ENCODE results near the gene HKDC1.

Gene HKDC1

DNA sequence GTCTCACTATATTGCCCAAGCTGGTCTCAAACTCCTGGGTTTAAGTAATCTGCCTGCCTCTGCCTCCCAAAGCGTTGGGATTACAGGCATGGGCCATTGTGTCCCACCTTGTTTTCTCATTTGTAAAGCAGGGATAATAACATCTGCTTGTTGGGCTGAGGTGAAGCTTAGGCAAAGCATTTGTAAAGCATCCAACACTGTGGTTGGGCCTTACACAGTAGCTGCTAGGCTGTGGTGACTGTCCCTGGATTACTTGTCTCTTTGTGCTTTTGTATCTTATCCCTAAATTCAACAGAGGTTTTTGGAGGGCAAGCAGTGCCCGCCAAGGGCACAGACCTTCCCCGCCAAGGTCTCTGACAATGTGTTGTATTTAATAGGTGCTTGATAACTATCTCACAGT lies 14.3 kb downstream of the HKDC1 start:
- TF ChIP-seq, protein P1, sequence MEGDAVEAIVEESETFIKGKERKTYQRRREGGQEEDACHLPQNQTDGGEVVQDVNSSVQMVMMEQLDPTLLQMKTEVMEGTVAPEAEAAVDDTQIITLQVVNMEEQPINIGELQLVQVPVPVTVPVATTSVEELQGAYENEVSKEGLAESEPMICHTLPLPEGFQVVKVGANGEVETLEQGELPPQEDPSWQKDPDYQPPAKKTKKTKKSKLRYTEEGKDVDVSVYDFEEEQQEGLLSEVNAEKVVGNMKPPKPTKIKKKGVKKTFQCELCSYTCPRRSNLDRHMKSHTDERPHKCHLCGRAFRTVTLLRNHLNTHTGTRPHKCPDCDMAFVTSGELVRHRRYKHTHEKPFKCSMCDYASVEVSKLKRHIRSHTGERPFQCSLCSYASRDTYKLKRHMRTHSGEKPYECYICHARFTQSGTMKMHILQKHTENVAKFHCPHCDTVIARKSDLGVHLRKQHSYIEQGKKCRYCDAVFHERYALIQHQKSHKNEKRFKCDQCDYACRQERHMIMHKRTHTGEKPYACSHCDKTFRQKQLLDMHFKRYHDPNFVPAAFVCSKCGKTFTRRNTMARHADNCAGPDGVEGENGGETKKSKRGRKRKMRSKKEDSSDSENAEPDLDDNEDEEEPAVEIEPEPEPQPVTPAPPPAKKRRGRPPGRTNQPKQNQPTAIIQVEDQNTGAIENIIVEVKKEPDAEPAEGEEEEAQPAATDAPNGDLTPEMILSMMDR (IDR thresholded peaks at IDR 0.05; ENCODE audit: borderline replicate concordance, insufficient read depth, low read depth, low read length), result no peak
- no peak overlapping the region for H3K4me3 ChIP-seq (ENCODE audit: low read depth, low read length)

DNA sequence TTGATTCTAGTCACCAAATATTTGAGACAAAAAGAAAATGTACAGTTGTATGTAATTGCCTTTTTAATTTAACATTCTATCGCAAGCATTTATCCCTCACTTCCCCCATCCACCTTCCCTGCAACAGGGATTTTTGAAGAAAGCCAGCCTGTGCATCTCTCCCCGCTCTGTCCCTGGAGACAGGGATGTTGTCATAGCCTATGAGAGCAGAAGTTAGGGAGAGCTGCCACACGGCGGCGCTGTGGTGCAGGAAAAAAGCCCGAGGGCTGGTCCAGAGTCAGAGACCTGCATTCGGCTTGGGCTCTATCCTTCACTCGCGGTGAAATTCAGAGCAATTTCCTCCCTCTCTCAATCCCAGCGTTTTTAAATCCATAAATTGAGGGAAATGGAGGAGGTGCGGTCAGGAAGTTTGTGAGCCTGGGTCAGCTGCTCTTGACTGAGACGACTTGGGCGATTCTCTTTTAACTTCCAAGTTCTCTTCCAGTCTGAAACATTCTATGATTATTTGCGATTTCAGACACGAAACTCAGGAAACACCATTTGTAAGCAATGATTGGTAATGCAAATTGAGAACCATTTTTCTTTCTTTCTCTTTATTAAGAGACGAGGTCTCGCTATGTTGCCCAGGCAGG lies 17.5 kb downstream of the HKDC1 start:
- no peak overlapping the region for H3K4me3 ChIP-seq (ENCODE audit: low read depth, low read length)
- TF ChIP-seq, protein P1 (IDR thresholded peaks at IDR 0.05; ENCODE audit: borderline replicate concordance, insufficient read depth, low read depth, low read length), result peak; percentile 91

DNA sequence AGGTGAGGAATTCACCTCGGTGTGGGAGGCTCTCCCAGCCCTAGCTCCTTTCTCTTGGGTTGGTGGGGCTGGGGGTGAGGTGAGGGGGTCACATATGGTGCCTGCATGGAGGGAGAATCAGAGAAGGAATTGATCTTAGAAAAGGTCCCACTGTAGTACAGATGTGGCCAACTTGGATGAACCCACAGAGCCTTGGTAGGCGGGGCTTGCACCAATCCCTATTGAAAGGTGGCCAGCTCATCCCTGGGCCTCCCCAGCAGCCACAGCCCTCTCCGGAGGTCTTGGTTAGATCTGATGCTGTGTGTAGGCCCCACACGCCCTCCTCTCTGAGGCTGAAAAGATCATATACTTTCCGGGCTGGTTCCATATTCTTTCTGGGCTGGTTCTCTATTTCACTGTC lies 19.0 kb downstream of the HKDC1 start:
- no peak overlapping the region for H3K4me3 ChIP-seq (ENCODE audit: low read depth, low read length)
- TF ChIP-seq, protein P1 (IDR thresholded peaks at IDR 0.05; ENCODE audit: borderline replicate concordance, insufficient read depth, low read depth, low read length), result no peak

DNA sequence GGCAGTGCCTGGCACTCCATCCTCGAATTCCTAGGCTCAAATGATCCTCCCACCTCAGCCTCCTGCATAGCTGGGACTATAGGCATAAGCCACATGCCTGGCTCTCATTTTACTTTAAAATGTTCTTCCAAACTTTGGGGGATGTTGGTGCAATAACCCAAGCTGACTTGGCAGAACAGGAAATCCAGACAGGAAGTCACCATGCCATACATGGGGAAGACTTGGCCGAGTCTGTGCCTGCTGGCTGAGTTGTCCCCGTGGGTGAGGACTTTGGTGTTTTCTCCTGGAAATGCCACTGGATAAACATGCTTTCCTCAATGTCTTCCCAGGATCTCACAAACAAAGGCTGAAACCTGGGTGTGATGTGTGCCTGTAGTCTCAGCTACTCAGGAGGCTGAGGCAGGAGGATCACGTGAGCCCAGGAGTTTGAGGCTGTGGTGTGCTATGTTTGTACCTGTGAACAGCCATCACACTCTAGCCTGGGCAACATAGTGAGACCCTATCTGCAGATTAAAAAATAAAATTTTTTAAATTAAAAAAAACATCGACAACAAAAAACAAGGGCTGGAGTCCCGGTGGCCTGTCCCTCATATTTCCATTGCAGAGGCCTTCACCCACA lies 19.8 kb downstream of the HKDC1 start:
- H3K4me3 ChIP-seq (ENCODE audit: low read depth, low read length), result no peak overlapping the region
- TF ChIP-seq, protein P1 (IDR thresholded peaks at IDR 0.05; ENCODE audit: borderline replicate concordance, insufficient read depth, low read depth, low read length), result no peak

DNA sequence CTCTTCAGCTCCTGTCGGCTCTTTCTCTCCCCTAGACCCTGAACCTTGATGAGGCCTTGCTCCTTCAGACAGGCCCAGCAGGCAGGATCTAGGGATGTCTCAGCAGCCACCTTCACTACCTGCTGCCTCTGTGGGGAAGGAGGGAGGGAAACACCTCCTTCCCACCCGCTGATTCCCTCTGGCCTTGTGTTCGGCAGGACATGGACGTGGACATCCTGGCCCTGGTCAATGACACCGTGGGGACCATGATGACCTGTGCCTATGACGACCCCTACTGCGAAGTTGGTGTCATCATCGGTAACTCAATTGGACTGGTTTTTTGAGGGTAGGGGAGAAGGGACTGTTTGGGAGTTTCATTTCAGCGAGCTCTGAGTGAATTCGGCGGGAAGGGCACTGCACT lies 20.3 kb downstream of the HKDC1 start:
- TF ChIP-seq, protein P1 (IDR thresholded peaks at IDR 0.05; ENCODE audit: borderline replicate concordance, insufficient read depth, low read depth, low read length), result no peak
- H3K4me3 ChIP-seq (ENCODE audit: low read depth, low read length), result no peak overlapping the region

DNA sequence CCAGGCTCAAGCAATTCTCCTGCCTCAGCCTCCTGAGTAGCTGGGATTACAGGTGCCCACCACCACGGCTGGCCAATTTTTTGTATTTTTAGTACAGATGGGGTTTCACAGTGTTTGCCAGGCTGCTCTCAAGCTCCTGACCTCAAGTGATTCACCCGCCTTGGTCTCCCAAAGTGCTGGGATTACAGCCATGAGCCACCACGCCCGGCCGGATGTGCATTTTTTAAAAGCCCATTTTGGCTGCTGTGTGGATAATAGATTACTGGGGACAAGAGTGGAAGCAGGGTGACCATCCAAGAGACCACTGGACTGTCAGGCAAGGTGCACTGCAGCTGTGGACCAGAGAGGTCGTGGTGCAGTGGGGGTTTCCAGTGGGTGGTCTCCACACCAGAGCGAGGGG lies 21.4 kb downstream of the HKDC1 start:
- no peak overlapping the region for H3K4me3 ChIP-seq (ENCODE audit: low read depth, low read length)
- TF ChIP-seq, protein P1 (IDR thresholded peaks at IDR 0.05; ENCODE audit: borderline replicate concordance, insufficient read depth, low read depth, low read length), result no peak

Data from GM12875 (cell line).